SW480 (cell line): ENCODE results near the gene CALD1.

Experiments used
- DNase-seq: peaks from one replicate; pipeline ENCODE4 v3.0.0-alpha.2; 2016; ENCODE audit warnings: low spot score

The CALD1 gene

DNA sequence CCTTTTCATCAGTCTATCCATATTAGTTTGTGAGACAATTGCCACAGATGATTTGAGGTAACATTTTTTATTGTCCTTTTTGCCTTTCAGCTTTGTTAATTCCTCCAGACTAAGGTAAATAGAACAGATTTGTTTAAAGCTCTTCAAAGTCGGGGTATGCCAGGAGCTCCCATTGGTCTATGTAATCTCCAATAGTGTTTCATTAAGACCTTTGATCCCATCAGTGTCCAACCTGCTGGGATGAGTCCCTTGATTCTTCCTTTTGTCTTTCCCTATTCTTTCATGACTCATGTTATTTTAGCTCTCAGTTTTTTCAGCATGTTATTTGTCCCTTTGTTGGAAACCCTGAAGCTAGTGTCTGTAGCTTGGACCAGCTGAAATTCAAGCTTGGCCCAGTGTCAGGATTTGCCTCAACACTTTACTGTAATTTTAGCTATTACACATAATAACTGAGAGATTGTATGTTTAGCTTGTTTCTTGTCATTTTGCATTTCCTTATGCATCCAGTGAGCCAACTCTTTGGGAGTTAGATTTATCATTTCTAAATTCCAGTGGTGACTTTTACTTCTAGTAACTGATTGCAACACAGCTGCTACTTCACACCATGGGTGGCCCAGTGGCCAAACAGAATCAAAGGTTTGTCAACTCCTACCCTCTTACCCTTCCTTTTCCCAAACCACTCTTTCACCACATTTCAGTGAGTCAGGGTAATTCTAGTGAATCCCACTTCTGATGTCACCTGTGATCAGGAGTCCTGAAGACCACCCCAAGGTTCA lies 222.1 kb downstream of the CALD1 start:
- no peak for DNase-seq

DNA sequence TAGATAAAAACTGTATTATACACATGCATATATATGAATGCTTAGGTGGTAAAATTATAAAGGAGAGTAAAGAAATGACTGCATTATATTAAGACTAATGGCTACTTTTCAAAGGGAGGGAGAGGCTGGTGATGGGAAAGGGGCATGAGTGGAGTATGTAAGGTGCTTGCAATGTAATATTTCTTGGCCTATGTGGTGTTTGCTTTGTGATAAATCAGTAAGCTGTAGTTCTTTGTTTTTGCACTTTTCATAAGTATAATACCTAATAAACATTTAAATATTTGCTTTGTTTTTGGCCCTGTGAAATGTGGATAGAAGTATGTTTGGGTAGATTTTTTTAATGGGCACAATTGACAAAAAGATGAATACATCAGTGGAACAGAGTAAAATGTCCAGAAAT lies 232.8 kb downstream of the CALD1 start:
- DNase-seq = no peak
